ENCODE data around the gene WNT5B. TPM values are rescaled to one million over a fixed set of nuclear protein-coding genes. Genes with fewer than 3 reads are reported as not detected.
A peak's percentile ranks its signal among the peaks of the same experiment; 100 is the strongest.

WNT5B gene
- total RNA-seq, 4 donors from 2014 or later = 0.17 to 2.5 (median 0.88) TPM

- no peak overlapping the region for H3K4me3 ChIP-seq
- no peaks in the 10 kb centered on the region for H3K9me3 ChIP-seq
- H3K27ac ChIP-seq = peak overlapping the region in 1 of 4 donors; percentile 22
- H3K27me3 ChIP-seq = no peaks in the 10 kb centered on the region
- in situ Hi-C loops (cut with MboI; ENCODE audit: low sequenced_read_pairs in 4 of 4) = loop anchor here in 1 of 4 donors (25.0 kb wide), 1 partner anchor 1050 kb away; no protein-coding TSS in a partner anchor
- H3K4me1 ChIP-seq = peaks cover 0 to 1% of the 10 kb centered on the region in 2 donors
- intact Hi-C loops (cut with DNase I; ENCODE audit: low total_unique reads) = no loop called here
- DNase-seq (no peak), ATAC-seq (peak; percentile 38 to 47)
- TF ChIP-seq, protein P1, sequence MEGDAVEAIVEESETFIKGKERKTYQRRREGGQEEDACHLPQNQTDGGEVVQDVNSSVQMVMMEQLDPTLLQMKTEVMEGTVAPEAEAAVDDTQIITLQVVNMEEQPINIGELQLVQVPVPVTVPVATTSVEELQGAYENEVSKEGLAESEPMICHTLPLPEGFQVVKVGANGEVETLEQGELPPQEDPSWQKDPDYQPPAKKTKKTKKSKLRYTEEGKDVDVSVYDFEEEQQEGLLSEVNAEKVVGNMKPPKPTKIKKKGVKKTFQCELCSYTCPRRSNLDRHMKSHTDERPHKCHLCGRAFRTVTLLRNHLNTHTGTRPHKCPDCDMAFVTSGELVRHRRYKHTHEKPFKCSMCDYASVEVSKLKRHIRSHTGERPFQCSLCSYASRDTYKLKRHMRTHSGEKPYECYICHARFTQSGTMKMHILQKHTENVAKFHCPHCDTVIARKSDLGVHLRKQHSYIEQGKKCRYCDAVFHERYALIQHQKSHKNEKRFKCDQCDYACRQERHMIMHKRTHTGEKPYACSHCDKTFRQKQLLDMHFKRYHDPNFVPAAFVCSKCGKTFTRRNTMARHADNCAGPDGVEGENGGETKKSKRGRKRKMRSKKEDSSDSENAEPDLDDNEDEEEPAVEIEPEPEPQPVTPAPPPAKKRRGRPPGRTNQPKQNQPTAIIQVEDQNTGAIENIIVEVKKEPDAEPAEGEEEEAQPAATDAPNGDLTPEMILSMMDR (IDR thresholded peaks at IDR 0.05 in 4 of 5, conservative IDR thresholded peaks at IDR 0.05 in 1 of 5) = no peak
- no peak for TF ChIP-seq POLR2A (IDR thresholded peaks at IDR 0.05)
- H3K36me3 ChIP-seq = no peaks in the 10 kb centered on the region
Measured at GRCh38 chr12:1611803-1612572, 17.0 kb upstream of the WNT5B start.

GRCh38 chr12:1613860-1614259, 15.2 kb upstream of the WNT5B start:
- ATAC-seq = no peak

GRCh38 chr12:1614360-1614759, 14.7 kb upstream of the WNT5B start:
- ATAC-seq (no peak), DNase-seq (no peak)
- Histone ChIP-seq H3K27ac (no peak overlapping the region), H3K9me3 (no peaks in the 10 kb centered on the region), H3K4me1 (no peaks in the 10 kb centered on the region), H3K27me3 (no peaks in the 10 kb centered on the region), H3K36me3 (no peaks in the 10 kb centered on the region), H3K4me3 (no peak overlapping the region)
- intact Hi-C loops (cut with DNase I; ENCODE audit: low total_unique reads) = no loop called here
- no peak for TF ChIP-seq POLR2A (IDR thresholded peaks at IDR 0.05)
- TF ChIP-seq, protein P1 (IDR thresholded peaks at IDR 0.05 in 4 of 5, conservative IDR thresholded peaks at IDR 0.05 in 1 of 5) = no peak
- in situ Hi-C loops (cut with MboI; ENCODE audit: low sequenced_read_pairs in 4 of 4) = loop anchor here in 1 of 4 donors (25.0 kb wide), 1 partner anchor 1052 kb away; no protein-coding TSS in a partner anchor

More at GRCh38 chr12:1613860-1614259, 15.2 kb upstream of the WNT5B start:
- TF ChIP-seq, protein P1 (IDR thresholded peaks at IDR 0.05 in 4 of 5, conservative IDR thresholded peaks at IDR 0.05 in 1 of 5) = no peak
- no peak for TF ChIP-seq POLR2A (IDR thresholded peaks at IDR 0.05)
- H3K36me3 ChIP-seq = no peaks in the 10 kb centered on the region
- no peaks in the 10 kb centered on the region for H3K9me3 ChIP-seq
- H3K27me3 ChIP-seq = no peaks in the 10 kb centered on the region
- in situ Hi-C loops (cut with MboI; ENCODE audit: low sequenced_read_pairs in 4 of 4) = loop anchor here in 1 of 4 donors (25.0 kb wide), 1 partner anchor 1052 kb away; no protein-coding TSS in a partner anchor
- no peaks in the 10 kb centered on the region for H3K4me1 ChIP-seq
- no peak for DNase-seq
- H3K4me3 ChIP-seq = no peak overlapping the region
- H3K27ac ChIP-seq = no peak overlapping the region
- intact Hi-C loops (cut with DNase I; ENCODE audit: low total_unique reads) = no loop called here

DNA sequence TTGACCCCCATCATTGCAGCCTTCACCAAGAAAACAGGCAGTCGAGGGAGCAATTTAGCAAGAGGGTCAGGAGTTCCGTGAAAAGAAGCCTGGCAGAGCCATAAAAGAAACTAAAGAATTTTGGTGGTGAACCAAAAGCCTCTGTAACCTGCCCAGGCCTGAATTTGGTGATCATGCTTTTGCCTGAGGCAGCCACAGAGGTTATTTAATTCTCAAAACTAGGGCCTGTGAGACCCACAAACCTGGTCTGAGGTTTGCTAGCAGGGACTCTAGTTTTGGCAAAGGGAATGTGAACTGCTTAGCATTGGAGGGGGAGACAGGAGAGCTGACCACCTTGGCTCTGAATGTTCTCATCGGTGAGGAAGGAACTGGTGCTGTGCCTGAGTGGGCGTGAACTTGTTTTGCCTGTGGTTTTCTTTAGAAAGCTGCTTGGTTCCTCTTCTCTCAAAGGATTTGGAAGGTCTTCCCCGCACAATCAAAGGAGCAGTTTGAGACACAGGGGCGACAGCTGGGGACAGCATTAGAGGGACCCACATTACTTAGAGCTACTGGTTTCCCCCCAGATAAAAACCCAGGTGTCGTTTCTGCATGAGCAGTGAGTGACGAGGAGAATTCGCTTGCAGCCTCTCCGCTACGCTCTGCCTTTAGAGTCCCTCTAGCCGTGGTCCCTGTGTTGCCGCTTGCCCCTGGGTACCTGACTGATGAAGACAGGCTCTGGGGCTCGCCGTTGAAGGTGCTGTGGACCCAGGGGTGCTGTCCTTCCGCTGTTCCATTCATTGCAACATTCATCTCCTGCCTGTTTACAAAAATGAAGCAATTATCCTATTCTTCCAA, 12.6 kb upstream of the WNT5B start:
- in situ Hi-C loops (cut with MboI; ENCODE audit: low sequenced_read_pairs in 4 of 4) = loop anchor here in 1 of 4 donors (25.0 kb wide), 1 partner anchor 1054 kb away; no protein-coding TSS in a partner anchor
- ATAC-seq = no peak

More for the DNA sequence above, 12.6 kb upstream of the WNT5B start:
- intact Hi-C loops (cut with DNase I; ENCODE audit: low total_unique reads) = no loop called here
- H3K36me3 ChIP-seq = no peaks in the 10 kb centered on the region
- no peaks in the 10 kb centered on the region for H3K4me1 ChIP-seq
- no peak overlapping the region for H3K27ac ChIP-seq
- no peak for DNase-seq
- TF ChIP-seq, protein P1 (IDR thresholded peaks at IDR 0.05 in 4 of 5, conservative IDR thresholded peaks at IDR 0.05 in 1 of 5) = no peak
- no peak for TF ChIP-seq POLR2A (IDR thresholded peaks at IDR 0.05)
- H3K4me3 ChIP-seq = no peak overlapping the region
- no peaks in the 10 kb centered on the region for H3K9me3 ChIP-seq
- H3K27me3 ChIP-seq = no peaks in the 10 kb centered on the region
